Measurements from ENCODE around the gene ASTL. TPM values are rescaled to one million over a fixed set of nuclear protein-coding genes. Genes with fewer than 3 reads are reported as not detected.

ASTL gene
- total RNA-seq, 1 donor from 2014 or later: not detected

DNA sequence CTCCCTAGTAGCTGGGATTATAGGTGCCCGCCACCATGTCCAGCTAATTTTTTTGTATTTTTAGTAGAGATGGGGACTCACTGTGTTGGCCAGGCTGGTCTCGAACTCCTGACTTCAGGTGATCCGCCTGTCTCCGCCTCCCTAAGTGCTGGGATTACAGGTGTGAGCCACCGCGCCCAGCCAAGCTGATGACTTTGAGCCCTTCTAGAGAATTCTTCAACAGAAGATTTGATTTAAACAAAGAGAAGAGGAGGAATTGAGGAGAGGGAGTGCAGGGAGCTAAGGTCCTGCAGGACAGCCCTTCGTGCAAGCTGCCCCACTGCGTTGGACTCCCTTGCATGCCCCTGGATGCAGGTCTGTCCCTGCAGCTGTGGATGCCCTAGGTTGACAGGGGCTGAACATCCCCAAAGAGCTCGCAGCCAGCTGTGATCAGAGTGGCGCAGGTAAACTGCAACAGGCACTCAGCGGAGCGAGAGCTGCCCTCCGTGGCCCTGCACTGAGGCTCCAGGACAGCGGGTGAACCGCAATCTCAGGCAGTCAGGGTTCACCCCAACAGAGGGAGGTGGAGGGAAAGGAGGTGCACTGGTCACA is 35.6 kb downstream of the ASTL start:
- no peak for TF ChIP-seq CTCF (IDR thresholded peaks at IDR 0.05; ENCODE audit: insufficient read depth, low read length, poor library complexity, severe bottlenecking)
- Histone ChIP-seq H3K4me3 (ENCODE audit: low read depth, low read length) (no peak overlapping the region), H3K27me3 (ENCODE audit: control insufficient read depth, insufficient read depth, low read length) (peaks cover 4% of the 10 kb centered on the region), H3K36me3 (ENCODE audit: control insufficient read depth, insufficient read depth, low read length) (no peaks in the 10 kb centered on the region)
- DNase-seq (ENCODE audit: low read depth): no peak

GRCh38 chr2:96100893-96101304 is 37.4 kb downstream of the ASTL start:
- Histone ChIP-seq H3K36me3 (ENCODE audit: control insufficient read depth, insufficient read depth, low read length) (no peaks in the 10 kb centered on the region), H3K27me3 (ENCODE audit: control insufficient read depth, insufficient read depth, low read length) (peaks cover 2% of the 10 kb centered on the region), H3K4me3 (ENCODE audit: low read depth, low read length) (no peak overlapping the region)
- TF ChIP-seq CTCF (IDR thresholded peaks at IDR 0.05; ENCODE audit: insufficient read depth, low read length, poor library complexity, severe bottlenecking): no peak
- no peak for DNase-seq (ENCODE audit: low read depth)

GRCh38 chr2:96099861-96100798 is 38.2 kb downstream of the ASTL start:
- no peaks in the 10 kb centered on the region for H3K36me3 ChIP-seq (ENCODE audit: control insufficient read depth, insufficient read depth, low read length)
- H3K4me3 ChIP-seq (ENCODE audit: low read depth, low read length): no peak overlapping the region
- DNase-seq (ENCODE audit: low read depth): no peak
- peaks cover 2% of the 10 kb centered on the region for H3K27me3 ChIP-seq (ENCODE audit: control insufficient read depth, insufficient read depth, low read length)
- TF ChIP-seq CTCF (IDR thresholded peaks at IDR 0.05; ENCODE audit: insufficient read depth, low read length, poor library complexity, severe bottlenecking): no peak

DNA sequence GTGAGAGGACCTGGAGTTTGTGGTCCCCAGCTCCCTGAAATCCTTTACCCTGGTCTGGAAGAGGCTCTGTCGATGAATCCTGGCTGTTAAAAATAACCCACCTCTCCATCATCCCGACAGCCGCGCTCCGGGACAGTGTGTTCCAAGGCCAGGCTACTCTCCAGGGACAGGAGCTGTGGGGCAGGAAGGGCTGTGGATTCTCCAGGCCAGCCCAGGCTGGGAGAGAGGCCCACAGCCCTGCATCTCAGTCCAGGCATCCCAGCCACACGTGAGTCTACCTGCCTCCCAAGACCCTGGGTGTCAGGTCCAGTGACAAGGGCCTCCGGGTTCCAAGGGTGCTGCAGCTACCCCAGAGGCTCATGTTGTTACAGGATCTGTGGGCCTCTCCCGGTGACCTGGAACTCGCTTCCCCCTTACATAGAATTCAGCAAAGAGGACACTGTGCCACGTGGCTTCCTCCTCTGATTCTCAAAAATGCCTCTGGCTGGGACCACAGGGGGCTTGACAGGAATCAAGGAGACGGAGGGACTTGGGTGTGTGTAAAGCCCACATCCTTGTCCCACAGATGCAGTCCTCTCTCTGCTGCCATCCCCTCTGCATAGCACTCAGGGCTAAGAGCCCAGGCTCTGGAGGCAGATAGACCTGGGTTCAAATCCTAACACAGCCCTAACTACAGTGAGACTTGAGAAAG is 39.3 kb downstream of the ASTL start:
- Histone ChIP-seq H3K36me3 (ENCODE audit: control insufficient read depth, insufficient read depth, low read length) (no peaks in the 10 kb centered on the region), H3K4me3 (ENCODE audit: low read depth, low read length) (no peak overlapping the region), H3K27me3 (ENCODE audit: control insufficient read depth, insufficient read depth, low read length) (peaks cover 2% of the 10 kb centered on the region)
- no peak for TF ChIP-seq CTCF (IDR thresholded peaks at IDR 0.05; ENCODE audit: insufficient read depth, low read length, poor library complexity, severe bottlenecking)
- no peak for DNase-seq (ENCODE audit: low read depth)

GRCh38 chr2:96097951-96098823 is 40.1 kb downstream of the ASTL start:
- Histone ChIP-seq H3K36me3 (ENCODE audit: control insufficient read depth, insufficient read depth, low read length) (no peaks in the 10 kb centered on the region), H3K4me3 (ENCODE audit: low read depth, low read length) (no peak overlapping the region), H3K27me3 (ENCODE audit: control insufficient read depth, insufficient read depth, low read length) (peaks cover 2% of the 10 kb centered on the region)
- TF ChIP-seq CTCF (IDR thresholded peaks at IDR 0.05; ENCODE audit: insufficient read depth, low read length, poor library complexity, severe bottlenecking): no peak
- DNase-seq (ENCODE audit: low read depth): no peak

All from kidney epithelial cell (primary cell).